Heart left ventricle (tissue), 13 donors: ENCODE measurements around the gene NLRP1.

ENCODE experiments used
- CTCF ChIP-seq, 12 donors: fragments of 200-600 bp; sonication (generic) in 4 of 12; IDR thresholded peaks; one replicate each; pipeline versions ENCODE4 v1.5.0 to v1.8.0; 2018 to 2022; ENCODE audit warnings: antibody characterized with exemption in 12 of 12, mild to moderate bottlenecking in 5 of 12
- POLR2A ChIP-seq, 2 donors: fragments of 450-650 bp; IDR thresholded peaks; one replicate each; pipeline ENCODE4 v1.6.1; 2017; ENCODE audit warnings: antibody characterized with exemption in 2 of 2, mild to moderate bottlenecking in 2 of 2, moderate library complexity in 2 of 2
- donor health status: ischemic (EF 13 %, LVEDD 7.1; RV severe dilation, severe dysfunction).
- donor health status: DM: no; HTN: yes; CAD: no.
- donor health status: DM: no; HTN: no; CAD: no.
- donor health status: ischemic (EF 25% LVEDD 6.9; RV normal size, moderate dysfunction).
- donor health status: ischemic (EF 25% LVEDD 5.7; RV mildly dilated, moderate dysfunction).
- donor health status: ischemic (EF 35%, LVEDD 5.7; RV mildly dilated, moderate dysfunction).
- donor health status: nonischemic (EF 11% LVEDD 7.7; RV severe dilation, severe dysfunction).
- donor health status: DM: yes; HTN: yes; CAD: no.
- donor health status: PGD.
- donor health status: ischemic (EF 29% LVEDD 5.4; RV normal size, mild dysfunction).
- donor health status: nonischemic (EF 23%, LVEDD 6.1; RV moderate dilation, normal function).

- no peak for TF ChIP-seq CTCF (IDR thresholded peaks at IDR 0.05)
- TF ChIP-seq POLR2A (IDR thresholded peaks at IDR 0.05): no peak
Measured at GRCh38 chr17:5526821-5527598, 57.3 kb downstream of the NLRP1 start.
